ENCODE measurements around the gene SENP8.
"Not testable (repeated sequence)": the region's sequence is repeated elsewhere in the genome, so short reads cannot be mapped to it uniquely, and the experiment has no call there.

Gene SENP8

DNA sequence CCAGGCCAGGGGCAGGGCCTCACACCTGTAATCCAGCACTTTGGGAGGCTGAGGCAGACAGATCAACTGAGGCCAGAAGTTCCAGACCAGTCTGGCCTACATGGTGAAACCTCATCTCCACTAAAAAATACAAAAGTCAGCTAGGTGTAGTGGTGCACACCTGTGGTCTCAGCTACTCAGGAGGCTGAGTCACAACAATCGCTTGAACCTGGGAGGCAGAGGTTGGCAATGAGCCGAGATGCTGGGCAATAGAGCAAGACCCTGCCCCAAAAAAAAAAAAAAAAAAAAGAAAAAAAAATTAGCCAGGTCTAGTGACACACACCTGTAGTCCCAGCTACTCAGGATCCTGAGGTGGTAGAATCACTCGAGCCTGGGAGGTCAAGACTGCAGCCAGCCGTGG is 19.0 kb upstream of the SENP8 start:
- no peak for DNase-seq (ENCODE audit: low read depth)
- H3K4me3 ChIP-seq (ENCODE audit: low read depth, low read length): no peak overlapping the region
- TF ChIP-seq, protein P1, sequence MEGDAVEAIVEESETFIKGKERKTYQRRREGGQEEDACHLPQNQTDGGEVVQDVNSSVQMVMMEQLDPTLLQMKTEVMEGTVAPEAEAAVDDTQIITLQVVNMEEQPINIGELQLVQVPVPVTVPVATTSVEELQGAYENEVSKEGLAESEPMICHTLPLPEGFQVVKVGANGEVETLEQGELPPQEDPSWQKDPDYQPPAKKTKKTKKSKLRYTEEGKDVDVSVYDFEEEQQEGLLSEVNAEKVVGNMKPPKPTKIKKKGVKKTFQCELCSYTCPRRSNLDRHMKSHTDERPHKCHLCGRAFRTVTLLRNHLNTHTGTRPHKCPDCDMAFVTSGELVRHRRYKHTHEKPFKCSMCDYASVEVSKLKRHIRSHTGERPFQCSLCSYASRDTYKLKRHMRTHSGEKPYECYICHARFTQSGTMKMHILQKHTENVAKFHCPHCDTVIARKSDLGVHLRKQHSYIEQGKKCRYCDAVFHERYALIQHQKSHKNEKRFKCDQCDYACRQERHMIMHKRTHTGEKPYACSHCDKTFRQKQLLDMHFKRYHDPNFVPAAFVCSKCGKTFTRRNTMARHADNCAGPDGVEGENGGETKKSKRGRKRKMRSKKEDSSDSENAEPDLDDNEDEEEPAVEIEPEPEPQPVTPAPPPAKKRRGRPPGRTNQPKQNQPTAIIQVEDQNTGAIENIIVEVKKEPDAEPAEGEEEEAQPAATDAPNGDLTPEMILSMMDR (IDR thresholded peaks at IDR 0.05; ENCODE audit: low read depth, low read length, missing control alignments): no peak

DNA sequence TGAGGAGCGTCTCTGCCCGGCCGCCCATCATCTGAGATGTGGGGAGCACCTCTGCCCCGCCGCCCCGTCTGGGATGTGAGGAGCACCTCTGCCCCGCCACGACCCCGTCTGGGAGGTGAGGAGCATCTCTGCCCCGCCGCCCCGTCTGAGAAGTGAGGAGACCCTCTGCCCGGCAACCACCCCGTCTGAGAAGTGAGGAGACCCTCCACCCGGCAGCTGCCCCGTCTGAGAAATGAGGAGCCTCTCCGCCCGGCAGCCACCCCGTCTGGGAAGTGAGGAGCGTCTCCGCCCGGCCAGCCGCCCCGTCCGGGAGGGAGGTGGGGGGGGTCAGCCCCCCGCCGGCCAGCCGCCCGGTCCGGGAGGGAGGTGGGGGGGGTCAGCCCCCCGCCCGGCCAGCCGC is 17.7 kb upstream of the SENP8 start:
- not testable (repeated sequence) for H3K4me3 ChIP-seq (ENCODE audit: low read depth, low read length); DNase-seq (ENCODE audit: low read depth)

DNA sequence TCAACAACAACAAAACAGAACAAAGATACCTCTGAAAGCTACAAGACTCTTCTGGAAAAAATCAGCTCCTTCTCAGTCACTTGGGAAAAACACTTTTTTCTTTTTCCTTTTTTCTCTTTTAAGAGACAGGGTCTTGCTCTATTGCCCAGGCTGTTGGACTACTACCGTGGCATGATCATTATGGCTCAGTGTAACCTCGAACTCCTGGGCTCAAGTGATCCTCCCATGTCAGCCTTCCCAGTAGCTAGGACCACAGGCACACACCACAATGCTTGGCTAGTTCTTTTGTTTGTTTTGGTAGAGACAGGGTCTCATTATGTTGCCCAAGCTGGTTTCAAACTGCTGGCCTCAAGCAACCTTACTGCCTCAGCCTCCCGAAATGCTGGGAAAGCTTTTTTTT is 13.1 kb upstream of the SENP8 start:
- DNase-seq (ENCODE audit: low read depth): no peak
- TF ChIP-seq, protein P1 (IDR thresholded peaks at IDR 0.05; ENCODE audit: low read depth, low read length, missing control alignments): no peak

DNA sequence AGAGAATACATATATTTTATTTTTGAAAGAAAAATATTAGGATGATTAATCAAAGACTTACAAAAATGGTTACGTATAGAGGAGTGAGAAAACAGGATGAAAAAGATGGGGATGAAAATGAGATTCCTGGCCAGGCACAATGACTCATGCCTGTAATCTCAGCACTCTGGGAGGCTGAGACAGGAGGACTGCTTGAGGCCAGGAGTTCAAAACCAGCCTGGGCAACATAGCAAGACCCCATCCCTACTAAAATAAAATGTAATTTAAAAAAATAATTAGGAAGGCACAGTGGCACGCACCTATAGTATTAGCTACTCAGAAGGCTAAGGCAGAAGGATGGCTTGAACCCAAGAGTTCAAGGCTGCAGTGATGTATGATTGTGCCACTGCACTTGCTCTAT is 12.1 kb upstream of the SENP8 start:
- TF ChIP-seq, protein P1 (IDR thresholded peaks at IDR 0.05; ENCODE audit: low read depth, low read length, missing control alignments): no peak
- no peak for DNase-seq (ENCODE audit: low read depth)
- no peak overlapping the region for H3K4me3 ChIP-seq (ENCODE audit: low read depth, low read length)

More for the DNA sequence above, 13.1 kb upstream of the SENP8 start:
- no peak overlapping the region for H3K4me3 ChIP-seq (ENCODE audit: low read depth, low read length)

DNA sequence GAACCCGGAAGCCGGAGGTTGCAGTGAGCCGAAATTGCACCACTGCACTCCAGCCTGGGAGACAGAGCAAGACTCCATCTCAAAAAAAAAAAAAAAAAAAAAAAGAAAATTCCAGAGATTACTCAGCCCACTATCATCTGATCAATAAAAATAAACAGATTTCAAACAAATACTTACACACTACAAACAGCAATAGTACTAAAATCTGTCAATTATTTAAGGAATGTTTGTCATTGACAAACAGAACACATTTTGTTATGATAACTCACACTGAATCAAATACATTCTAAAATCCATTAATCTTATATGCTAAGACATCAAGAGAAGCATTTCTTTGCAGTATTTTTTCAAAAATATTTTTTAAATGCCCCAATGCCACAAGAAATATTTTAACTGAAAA is 7.8 kb upstream of the SENP8 start:
- H3K4me3 ChIP-seq (ENCODE audit: low read depth, low read length): no peak overlapping the region
- no peak for DNase-seq (ENCODE audit: low read depth)
- TF ChIP-seq, protein P1 (IDR thresholded peaks at IDR 0.05; ENCODE audit: low read depth, low read length, missing control alignments): no peak

DNA sequence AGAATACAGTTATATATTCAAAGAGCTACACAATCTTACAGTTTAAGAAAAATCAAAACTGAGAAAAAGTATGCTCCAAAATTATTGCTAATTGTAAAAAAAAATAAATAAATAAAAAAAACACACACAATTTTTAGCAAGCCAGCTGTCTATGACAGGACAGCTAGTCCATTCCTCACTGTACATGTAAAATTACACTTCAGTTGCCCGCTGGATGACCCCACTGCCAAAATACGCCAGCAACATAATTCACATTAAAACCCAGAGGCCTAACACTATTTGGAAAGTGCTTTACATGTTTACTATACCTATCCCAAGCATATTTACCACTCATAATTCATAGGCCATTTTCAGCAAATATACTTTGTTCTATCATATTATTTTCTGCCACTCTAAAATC is 6.1 kb upstream of the SENP8 start:
- DNase-seq (ENCODE audit: low read depth): no peak
- no peak overlapping the region for H3K4me3 ChIP-seq (ENCODE audit: low read depth, low read length)
- TF ChIP-seq, protein P1 (IDR thresholded peaks at IDR 0.05; ENCODE audit: low read depth, low read length, missing control alignments): no peak

DNA sequence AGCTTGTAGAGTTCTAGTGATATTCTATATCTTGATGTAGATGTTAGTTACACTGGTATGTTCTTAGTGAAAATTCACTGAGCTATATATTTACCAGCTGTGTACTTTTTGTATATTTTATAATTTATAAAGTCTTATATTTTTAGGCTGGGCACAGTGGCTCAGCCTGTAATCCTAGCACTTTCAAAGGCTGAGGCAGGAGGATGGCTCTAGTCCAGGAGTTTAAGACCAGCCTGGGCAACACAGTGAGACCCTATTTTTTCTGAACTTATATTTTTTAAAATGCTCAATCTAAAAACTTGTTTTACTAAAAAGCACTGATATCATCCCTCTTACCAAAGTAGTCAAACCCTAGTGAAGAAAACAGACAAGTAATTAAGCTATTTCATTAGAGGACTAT is 5.4 kb upstream of the SENP8 start:
- TF ChIP-seq, protein P1 (IDR thresholded peaks at IDR 0.05; ENCODE audit: low read depth, low read length, missing control alignments): no peak
- no peak for DNase-seq (ENCODE audit: low read depth)
- no peak overlapping the region for H3K4me3 ChIP-seq (ENCODE audit: low read depth, low read length)

Data from GM12864 (cell line).